HG03196 (cell line): ENCODE data around the gene NLRP11.

Source experiments
- ATAC-seq: cut with Tn5 transposase; IDR thresholded peaks from one replicate; pipeline ENCODE4 v1.9.1; 2021; ENCODE audit not compliant: unreplicated experiment

The NLRP11 gene

GRCh38 chr19:55831846-55832245 lies at the start of gene NLRP11:
TSS of gene NLRP11 (minus strand) at chr19:55831999. CDS start at chr19:55818174, 13,825 bp downstream.
- no peak for ATAC-seq

DNA sequence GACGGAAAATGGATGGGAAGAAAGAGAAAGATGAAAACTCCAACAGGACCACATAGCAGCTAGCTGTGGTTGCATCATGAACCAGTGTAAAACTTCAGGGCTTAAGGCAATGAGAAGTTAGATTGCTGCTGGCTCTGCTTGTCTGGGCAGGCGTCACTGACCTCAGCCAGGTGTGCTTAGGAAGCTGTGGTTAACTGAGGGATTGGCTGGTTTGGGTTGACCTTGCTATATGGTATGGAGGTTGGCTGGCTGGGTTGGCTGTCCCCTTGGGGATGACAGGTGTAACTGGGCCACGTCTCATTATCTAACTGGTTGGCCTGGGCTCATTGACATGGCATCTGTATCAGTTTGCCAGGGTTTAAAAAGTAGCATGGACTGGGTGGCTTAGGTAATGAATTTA lies 45.4 kb upstream of the NLRP11 start:
- no peak for ATAC-seq

GRCh38 chr19:55870736-55871135 lies 38.9 kb upstream of the NLRP11 start:
- ATAC-seq = no peak

- ATAC-seq = no peak
These were observed 35.3 kb upstream of the NLRP11 start for GRCh38 chr19:55867101-55867500.

- no peak for ATAC-seq
These were observed 34.7 kb upstream of the NLRP11 start for GRCh38 chr19:55866521-55866920.

GRCh38 chr19:55858969-55859368 lies 27.2 kb upstream of the NLRP11 start:
- no peak for ATAC-seq

DNA sequence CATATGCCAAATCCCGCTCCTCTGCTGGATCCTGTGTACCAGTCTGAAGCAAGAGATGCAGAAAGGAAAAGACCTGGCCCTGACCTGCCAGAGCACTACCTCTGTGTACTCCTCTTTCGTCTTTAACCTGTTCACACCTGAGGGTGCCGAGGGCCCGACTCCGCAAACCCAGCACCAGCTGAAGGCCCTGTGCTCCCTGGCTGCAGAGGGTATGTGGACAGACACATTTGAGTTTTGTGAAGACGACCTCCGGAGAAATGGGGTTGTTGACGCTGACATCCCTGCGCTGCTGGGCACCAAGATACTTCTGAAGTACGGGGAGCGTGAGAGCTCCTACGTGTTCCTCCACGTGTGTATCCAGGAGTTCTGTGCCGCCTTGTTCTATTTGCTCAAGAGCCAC lies 26.6 kb upstream of the NLRP11 start:
- ATAC-seq = no peak

GRCh38 chr19:55857974-55858373 lies 26.2 kb upstream of the NLRP11 start:
- no peak for ATAC-seq

DNA sequence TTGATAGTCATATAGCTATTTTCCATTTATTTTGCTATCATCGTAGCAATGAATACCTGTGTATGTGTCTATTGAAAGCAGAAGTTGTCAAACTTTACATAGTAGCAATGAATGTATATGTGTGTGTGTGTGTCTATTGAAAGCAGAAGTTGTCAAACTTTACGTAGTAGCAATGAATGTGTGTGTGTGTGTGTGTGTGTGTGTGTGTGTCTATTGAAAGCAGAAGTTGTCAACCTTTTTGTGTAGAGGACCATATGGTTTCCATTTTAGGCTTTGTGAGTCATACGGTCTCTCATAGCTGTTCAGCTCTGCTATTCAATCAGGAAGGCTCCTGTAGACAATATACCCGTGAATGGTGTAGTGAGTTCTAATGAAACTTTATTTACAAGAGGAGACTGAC lies 25.4 kb upstream of the NLRP11 start:
- no peak for ATAC-seq

DNA sequence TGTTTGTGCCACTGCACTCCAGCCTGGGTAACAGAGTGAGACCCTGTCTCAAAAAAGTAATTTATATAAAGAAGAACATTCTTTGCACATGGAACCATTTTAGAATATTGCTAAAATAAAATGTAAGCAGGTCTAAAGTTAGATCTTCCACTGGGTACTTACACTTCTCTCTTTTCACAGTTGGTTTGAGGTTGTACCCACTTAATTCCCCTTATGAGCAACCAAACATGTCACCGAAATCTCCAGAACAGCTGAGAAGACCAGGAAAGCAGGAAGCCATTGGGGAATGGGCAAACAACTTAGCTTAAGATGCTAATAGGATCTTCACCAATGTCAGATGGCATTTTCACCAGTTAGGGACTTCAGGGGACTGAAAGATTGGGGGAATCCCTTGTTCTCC lies 23.4 kb upstream of the NLRP11 start:
- no peak for ATAC-seq

- ATAC-seq = no peak
These were observed 7.1 kb upstream of the NLRP11 start for GRCh38 chr19:55838906-55839305.

DNA sequence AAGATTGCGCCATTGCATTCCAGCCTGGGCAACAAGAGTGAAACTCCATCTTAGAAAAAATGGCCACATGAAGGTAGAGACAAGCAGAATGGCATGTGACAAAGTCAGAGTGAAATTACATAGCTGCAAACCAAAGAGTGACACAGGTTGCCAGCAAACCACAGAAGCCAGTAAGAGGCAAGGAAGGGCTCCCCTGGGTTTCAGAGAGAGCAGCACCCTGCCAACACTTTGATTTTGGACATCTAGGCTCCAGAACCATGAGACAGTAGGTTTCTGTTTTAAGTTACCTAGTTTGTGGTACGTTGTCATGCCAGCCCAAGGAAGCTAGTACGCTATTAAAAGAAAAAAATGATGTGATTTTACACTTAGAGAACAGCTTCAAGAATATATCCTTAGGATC lies 6.5 kb upstream of the NLRP11 start:
- ATAC-seq = no peak

- no peak for ATAC-seq
These were observed 4.5 kb upstream of the NLRP11 start, which contains the start of gene NLRP4 for GRCh38 chr19:55836340-55836739. TSS of gene NLRP4 (plus strand) at chr19:55836540. CDS start at chr19:55852081, 15,541 bp downstream.

- ATAC-seq = no peak
These were observed 877 bp upstream of the NLRP11 start for GRCh38 chr19:55832676-55833075.

DNA sequence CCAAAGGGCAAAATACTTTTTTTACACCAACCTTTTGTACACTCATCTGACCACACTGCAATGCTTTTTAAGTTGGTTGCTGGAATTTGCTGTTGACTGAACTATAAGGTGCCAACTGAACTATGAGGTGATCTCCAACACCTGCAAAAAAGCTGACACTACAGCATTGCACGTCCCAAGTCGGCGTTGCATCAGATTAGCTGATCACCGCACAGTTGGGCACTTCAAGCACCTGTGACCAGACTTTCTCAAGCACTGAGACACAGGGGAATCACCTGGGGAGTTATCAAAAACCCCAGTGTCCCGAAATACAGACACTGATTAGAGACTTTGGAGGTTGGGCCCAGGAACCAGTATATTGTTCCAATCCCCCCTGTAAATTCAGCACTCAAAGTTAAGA lies 1.1 kb downstream of the NLRP11 start:
- ATAC-seq = no peak

DNA sequence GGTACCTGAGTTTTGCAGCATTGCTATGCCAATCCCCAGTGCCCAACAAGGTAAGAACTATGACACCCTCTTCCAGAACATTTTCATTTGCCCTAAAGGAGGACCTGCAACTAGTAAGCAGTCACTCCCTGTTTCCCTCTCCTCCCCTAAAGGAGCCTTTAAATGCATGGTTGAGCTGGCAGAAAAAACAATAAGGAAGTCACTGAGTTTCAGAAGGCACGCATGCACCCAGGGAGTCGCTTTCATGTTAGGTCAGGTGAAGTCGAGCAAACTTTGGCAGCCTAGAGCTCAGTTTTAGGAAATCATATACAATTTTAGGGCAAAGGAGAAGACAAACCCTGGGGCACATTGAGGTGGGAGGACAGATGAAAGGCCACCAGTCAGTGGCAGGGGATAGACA lies 11.8 kb downstream of the NLRP11 start:
- no peak for ATAC-seq

- ATAC-seq = no peak
These were observed 17.9 kb downstream of the NLRP11 start for GRCh38 chr19:55813906-55814305.

GRCh38 chr19:55812449-55812848 lies 19.4 kb downstream of the NLRP11 start:
- no peak for ATAC-seq

- no peak for ATAC-seq
These were observed 20.5 kb downstream of the NLRP11 start for GRCh38 chr19:55811340-55811739.

DNA sequence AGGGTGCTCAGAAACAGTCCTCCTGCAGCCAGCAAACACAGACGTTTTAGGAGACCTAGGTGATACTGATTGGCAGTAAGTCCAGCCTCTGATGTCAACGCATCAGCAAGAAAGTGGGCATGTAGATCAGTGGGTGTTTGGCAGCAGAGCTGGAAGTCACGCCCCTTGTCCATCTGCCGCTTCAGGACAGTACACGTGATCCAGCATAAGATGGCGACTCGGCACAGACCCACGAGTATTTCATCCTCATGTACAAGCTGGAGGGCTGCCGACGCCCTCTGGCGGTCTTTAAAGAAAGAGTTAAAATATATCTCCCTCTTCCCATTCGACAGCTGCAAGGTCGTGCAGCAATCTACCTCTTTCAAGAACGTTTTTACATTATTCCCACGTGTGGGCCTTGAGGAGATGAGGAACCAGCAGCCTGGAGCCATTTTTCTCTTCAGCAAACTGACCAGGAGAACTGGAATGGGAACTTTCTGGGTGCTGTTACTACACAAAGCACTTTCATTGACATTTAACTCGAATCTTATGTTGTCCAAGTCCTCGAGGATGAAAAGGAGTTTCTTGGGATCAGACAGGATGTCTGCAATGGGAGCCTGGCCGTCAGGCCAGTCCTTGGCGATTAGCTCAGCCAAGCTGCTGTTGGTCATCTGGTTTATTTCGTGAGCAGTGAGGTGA lies 22.3 kb downstream of the NLRP11 start:
- ATAC-seq = no peak

GRCh38 chr19:55802281-55802680 lies 29.5 kb downstream of the NLRP11 start:
- no peak for ATAC-seq

GRCh38 chr19:55801416-55801815 lies 30.4 kb downstream of the NLRP11 start:
- no peak for ATAC-seq

DNA sequence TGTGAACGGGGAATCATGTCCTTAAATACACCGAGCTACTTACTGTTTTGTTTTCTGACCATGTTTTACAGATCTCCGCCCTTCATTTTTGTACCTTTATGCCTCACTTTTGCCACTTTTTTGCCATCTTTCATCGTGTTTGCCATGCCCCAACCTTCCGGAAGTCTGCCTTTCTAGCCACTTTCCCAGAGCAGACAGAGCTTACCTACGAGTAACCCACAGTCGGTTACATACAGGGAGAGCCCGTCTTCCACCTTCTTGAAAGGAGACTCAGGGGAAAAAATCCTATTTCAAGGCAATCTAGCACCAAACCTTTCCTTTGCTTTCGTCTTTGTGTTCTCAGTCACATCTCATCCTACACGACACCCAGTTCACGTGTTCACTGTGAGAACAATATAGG lies 36.8 kb downstream of the NLRP11 start:
- ATAC-seq = no peak
